Activated CD4-positive, alpha-beta memory T cell treated with anti-CD3 and anti-CD28 coated beads, Interleukin-2, amount 10 ng/mL, durations not matched to agents 7 days and 5 days (primary cell): ENCODE measurements around the gene STUM. TPM values are rescaled to one million over a fixed set of nuclear protein-coding genes. Genes with fewer than 3 reads are reported as not detected.
"Not testable (repeated sequence)": the region's sequence is repeated elsewhere in the genome, so short reads cannot be mapped to it uniquely, and the experiment has no call there.

ENCODE experiments used
- CTCF ChIA-PET: fragments of 350-600 bp; sonication (Branson Sonifier 250); formaldehyde crosslinking; loops from one replicate; lab custom pipeline; 2021; ENCODE audit warnings: antibody characterized with exemption, inconsistent platforms; lab: Charles Lee
- POLR2A ChIA-PET: fragments of 350-600 bp; sonication (Branson Sonifier 250); formaldehyde crosslinking; loops from one replicate; lab custom pipeline; 2021; ENCODE audit warnings: antibody characterized with exemption; lab: Charles Lee
- DNase-seq: peaks from one replicate; pipeline ENCODE4 v3.0.0-alpha.2; 2020
- H3K27ac Mint-ChIP-seq: one replicate; pipeline ENCODE4 v1.8.0; 2021; ENCODE audit warnings: mild to moderate bottlenecking, mixed read lengths
- H3K27me3 Mint-ChIP-seq: one replicate; pipeline ENCODE4 v1.8.0; 2021; ENCODE audit warnings: mixed read lengths
- H3K36me3 Mint-ChIP-seq: one replicate; pipeline ENCODE4 v1.8.0; 2021; ENCODE audit warnings: low read depth, mixed read lengths
- H3K4me1 Mint-ChIP-seq: one replicate; pipeline ENCODE4 v1.8.0; 2021; ENCODE audit warnings: mixed read lengths
- H3K4me3 Mint-ChIP-seq: one replicate; pipeline ENCODE4 v1.8.0; 2021; ENCODE audit warnings: mild to moderate bottlenecking, mixed read lengths
- H3K9me3 Mint-ChIP-seq: one replicate; pipeline ENCODE4 v1.8.0; 2021; ENCODE audit warnings: mixed read lengths
- total RNA-seq, 2 experiments: library from RNA; stranded (reverse); gene quantifications; one replicate each; pipeline ENCODE4 v1.2.3, GENCODE V29; 2021

Gene STUM
- total RNA-seq, 2 experiments from 2014 or later, result not detected

DNA sequence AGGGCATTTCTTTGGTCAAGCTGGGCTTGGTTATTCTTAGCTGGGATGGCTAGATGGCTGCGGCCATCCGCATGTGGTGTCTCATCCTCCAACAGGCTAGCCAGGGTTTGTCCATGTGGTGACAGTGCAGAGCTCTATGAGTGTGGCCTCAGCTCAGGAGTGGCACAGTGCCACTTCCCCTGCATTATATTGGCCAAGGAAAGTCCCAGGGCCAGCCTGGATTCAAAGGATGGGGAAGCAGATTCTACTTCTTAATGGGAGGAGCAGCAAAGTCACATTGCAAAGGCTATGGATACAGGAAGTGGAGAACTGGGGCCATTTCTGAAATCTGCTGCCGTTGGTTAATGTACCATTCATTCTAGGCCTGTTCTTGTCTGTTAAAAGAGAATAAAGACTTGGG is 34.4 kb downstream of the STUM start:
- CTCF ChIA-PET, result no interaction called here
- Mint-ChIP-seq H3K4me3 (no peak overlapping the region), H3K27ac (no peak overlapping the region), H3K27me3 (peaks cover 3% of the 10 kb centered on the region), H3K9me3 (no peaks in the 10 kb centered on the region), H3K36me3 (no peaks in the 10 kb centered on the region), H3K4me1 (no peaks in the 10 kb centered on the region)
- DNase-seq, result no peak
- POLR2A ChIA-PET, result no interaction called here

DNA sequence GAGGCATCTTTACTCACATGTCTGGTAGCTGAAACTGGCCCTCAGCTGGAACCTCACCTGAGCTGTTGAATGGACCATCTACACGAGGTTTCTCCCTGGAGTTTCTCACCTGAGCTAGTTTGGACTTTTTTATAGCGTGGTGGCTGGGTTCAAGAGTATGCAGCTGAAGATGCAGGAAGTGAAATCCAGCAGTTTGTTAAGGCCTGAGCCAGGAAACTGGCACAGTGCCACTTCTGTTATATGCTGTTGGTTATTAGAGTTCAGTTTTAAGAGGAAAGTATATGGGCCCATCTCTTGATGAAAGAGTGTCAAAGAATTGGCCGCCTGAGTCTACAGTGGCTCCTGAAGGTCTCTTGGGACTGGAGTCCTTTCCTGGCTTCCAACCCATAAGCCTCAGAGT is 35.6 kb downstream of the STUM start:
- Mint-ChIP-seq H3K4me1 (no peaks in the 10 kb centered on the region), H3K27ac (no peak overlapping the region), H3K36me3 (no peaks in the 10 kb centered on the region), H3K4me3 (no peak overlapping the region), H3K9me3 (no peaks in the 10 kb centered on the region), H3K27me3 (peaks cover 3% of the 10 kb centered on the region)
- no peak for DNase-seq
- ChIA-PET POLR2A (no interaction called here), CTCF (interaction anchor here (1.3 kb wide), 1 partner anchor 24 kb away, joined by 5 read pairs; no protein-coding TSS in a partner anchor)

DNA sequence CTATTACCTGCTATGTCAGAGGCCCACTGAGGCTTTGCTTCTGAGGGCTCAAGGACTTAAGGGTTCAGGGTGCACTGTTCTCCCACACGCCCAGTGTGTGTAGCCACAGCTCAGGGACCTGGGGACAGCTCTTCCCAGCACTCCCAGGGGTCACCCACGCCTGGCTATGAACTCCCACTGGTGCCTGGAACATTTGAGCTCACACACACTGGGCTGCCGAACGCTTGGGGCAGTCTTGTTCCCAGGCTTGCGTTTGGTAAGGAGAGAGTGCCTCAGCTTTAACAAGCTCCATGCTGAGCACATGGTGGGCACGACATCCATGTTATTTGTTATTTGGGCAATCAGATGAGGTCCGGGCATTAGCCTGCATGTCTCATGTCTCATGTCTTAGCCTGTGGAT is 37.6 kb downstream of the STUM start:
- H3K27me3 Mint-ChIP-seq, result peaks cover 4% of the 10 kb centered on the region
- no peak overlapping the region for H3K4me3 Mint-ChIP-seq
- no peaks in the 10 kb centered on the region for H3K4me1 Mint-ChIP-seq
- ChIA-PET CTCF (interaction anchor here (0.6 to 1.3 kb wide), 3 partner anchors 23 to 266 kb away, joined by 3 to 4 read pairs (median 3); no protein-coding TSS in a partner anchor), POLR2A (no interaction called here)
- H3K9me3 Mint-ChIP-seq, result no peaks in the 10 kb centered on the region
- no peaks in the 10 kb centered on the region for H3K36me3 Mint-ChIP-seq
- DNase-seq, result no peak
- H3K27ac Mint-ChIP-seq, result no peak overlapping the region

DNA sequence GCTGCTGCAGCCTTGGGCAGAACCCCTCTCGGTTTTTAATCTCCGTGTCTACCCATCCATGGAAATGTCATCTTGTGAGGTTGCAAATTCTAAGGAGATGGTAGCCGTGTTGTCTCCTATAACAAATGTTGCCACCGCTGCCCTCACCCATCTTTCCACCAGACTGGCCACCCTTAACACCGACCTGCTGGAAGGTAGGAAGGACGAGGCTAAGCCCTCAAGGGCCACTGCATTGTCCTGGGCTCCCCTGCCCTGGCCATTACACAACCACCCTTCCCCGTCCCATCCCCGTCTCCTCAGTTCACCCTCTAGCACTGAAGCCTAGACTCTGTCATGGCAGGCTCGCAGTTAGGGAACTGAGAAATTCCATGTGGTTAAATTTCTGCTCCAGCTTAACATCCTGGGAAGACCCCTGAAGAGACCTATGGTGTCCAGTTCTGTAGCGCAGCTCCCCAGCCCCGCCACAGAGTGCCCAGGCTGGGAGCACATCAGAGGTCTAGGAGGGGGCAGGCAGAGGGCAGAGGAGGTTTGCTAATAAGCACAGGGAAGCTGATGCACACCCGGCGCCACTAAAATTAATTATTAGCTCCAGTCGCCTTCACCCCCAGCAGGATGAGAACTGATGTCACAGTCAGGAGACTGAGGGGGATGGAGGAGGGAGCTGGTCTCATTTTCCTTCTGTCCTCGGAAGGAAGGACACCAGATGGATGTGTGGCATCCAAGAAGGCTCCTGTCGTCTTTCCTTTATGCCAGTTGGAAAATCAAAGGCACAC is 38.3 kb downstream of the STUM start:
- Mint-ChIP-seq H3K4me3 (no peak overlapping the region), H3K27me3 (peaks cover 4% of the 10 kb centered on the region), H3K27ac (no peak overlapping the region), H3K36me3 (no peaks in the 10 kb centered on the region), H3K9me3 (no peaks in the 10 kb centered on the region), H3K4me1 (no peaks in the 10 kb centered on the region)
- DNase-seq, result no peak
- ChIA-PET CTCF (interaction anchor here (1.2 kb wide), 1 partner anchor 39 kb away, joined by 3 read pairs; no protein-coding TSS in a partner anchor), POLR2A (no interaction called here)

DNA sequence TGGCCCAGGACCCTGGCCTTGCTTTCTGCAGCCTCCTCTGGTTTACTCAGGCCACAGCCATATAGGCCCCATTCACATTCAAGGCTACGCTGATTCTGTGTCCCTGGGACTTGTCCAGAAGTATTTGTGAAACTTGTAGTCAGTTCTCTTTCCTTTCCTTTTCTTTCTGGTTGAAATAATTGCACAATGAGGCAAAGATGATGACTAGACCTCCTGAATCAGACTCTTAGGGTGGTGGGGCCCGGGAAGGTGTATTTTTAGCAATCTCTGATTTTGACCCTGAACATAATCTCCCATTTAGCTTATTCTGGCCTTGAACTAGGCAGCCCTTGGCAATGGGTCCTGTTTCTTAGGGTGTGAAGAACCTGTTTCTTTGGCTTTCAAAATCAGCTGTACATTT is 39.9 kb downstream of the STUM start:
- H3K9me3 Mint-ChIP-seq, result no peaks in the 10 kb centered on the region
- ChIA-PET POLR2A (no interaction called here), CTCF (interaction anchor here (1.0 kb wide), 1 partner anchor 20 kb away, joined by 4 read pairs; no protein-coding TSS in a partner anchor)
- no peak for DNase-seq
- H3K27ac Mint-ChIP-seq, result no peak overlapping the region
- H3K27me3 Mint-ChIP-seq, result peaks cover 11% of the 10 kb centered on the region
- H3K4me3 Mint-ChIP-seq, result no peak overlapping the region
- H3K36me3 Mint-ChIP-seq, result no peaks in the 10 kb centered on the region
- H3K4me1 Mint-ChIP-seq, result no peaks in the 10 kb centered on the region

DNA sequence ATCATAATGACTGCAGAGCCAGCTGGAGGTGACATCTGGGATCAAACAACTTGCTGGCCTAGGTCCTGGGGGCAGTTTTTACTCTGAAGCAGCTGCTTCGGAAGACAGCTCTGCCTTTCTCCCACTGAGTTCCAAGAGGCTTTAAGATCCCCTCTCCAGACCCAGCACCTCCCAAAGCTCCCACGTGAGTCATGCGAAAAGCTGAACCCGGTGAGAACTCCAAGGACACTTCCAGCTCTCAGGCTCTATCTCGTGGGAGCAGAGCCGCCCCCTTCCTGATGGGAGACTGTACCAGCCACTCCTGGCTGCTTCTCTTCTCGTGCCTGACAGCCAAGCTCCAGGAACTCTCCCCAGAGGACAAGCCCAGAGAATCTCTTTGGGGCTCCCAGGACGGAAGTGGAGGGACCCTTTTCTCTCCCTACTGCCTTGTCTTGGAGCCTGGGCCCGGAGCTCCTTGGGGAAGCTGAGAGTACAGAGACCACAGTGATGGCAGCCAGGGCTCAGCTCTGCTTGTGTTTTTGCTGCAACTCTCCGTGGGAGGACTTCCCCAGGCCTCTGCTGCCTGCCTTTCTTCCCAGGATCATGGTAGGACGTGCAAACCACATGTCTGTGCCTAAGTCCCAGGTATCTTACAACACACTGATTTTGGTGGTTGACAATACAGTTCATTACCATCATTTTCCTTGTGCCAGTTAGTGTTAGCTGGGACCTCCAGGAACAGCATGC is 40.6 kb downstream of the STUM start:
- H3K4me3 Mint-ChIP-seq, result no peak overlapping the region
- peaks cover 14% of the 10 kb centered on the region for H3K27me3 Mint-ChIP-seq
- CTCF ChIA-PET, result interaction anchor here (1.0 kb wide), 1 partner anchor 19 kb away, joined by 4 read pairs; no protein-coding TSS in a partner anchor
- H3K9me3 Mint-ChIP-seq, result no peaks in the 10 kb centered on the region
- H3K36me3 Mint-ChIP-seq, result no peaks in the 10 kb centered on the region
- H3K27ac Mint-ChIP-seq, result no peak overlapping the region
- POLR2A ChIA-PET, result no interaction called here
- H3K4me1 Mint-ChIP-seq, result no peaks in the 10 kb centered on the region
- no peak for DNase-seq

DNA sequence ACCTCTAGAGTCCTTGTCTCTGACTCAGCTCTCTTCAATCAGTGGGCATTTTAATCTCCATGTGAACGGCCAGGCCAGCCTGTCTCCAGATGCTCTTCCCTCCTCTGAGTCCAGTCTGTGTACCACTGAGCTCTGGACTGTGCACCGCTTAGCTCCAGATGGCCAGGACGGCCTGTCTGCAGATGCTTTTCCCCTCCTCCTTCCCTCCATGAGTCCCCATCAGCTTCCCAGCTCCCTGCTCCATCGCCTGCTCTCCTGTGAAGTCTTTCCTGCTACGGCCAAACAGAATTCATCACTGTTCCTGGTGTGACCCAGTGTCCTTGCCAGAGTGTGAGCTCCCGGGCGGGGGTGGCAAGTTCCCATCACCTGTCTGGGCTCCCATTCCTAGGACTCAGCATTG is 42.0 kb downstream of the STUM start:
- no peaks in the 10 kb centered on the region for H3K4me1 Mint-ChIP-seq
- no peak overlapping the region for H3K4me3 Mint-ChIP-seq
- H3K27me3 Mint-ChIP-seq, result peaks cover 14% of the 10 kb centered on the region
- no peak for DNase-seq
- CTCF ChIA-PET, result no interaction called here
- POLR2A ChIA-PET, result no interaction called here
- H3K36me3 Mint-ChIP-seq, result no peaks in the 10 kb centered on the region
- no peak overlapping the region for H3K27ac Mint-ChIP-seq
- H3K9me3 Mint-ChIP-seq, result no peaks in the 10 kb centered on the region

DNA sequence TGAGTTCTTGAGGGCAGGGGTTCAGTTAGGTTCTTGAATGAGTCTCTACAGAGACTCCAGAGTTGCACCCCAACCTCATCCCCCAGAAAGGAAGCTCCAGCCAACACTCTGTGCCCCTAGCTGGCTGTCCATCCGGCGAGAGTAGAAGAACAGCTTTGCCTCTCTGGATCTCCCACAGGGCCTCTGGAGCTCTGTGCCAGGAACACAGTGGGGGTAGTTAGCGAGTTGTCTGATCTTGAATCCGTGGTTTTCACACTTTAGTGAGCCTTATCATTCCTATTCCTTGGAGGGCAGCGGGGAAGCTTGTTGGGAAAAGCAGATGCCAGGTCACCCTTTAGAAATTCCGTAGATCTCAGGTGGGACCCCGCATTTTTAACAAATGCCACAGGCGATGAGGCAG is 45.0 kb downstream of the STUM start:
- H3K4me3 Mint-ChIP-seq, result no peak overlapping the region
- no peaks in the 10 kb centered on the region for H3K4me1 Mint-ChIP-seq
- H3K27ac Mint-ChIP-seq, result no peak overlapping the region
- DNase-seq, result no peak
- POLR2A ChIA-PET, result no interaction called here
- H3K36me3 Mint-ChIP-seq, result no peaks in the 10 kb centered on the region
- H3K9me3 Mint-ChIP-seq, result no peaks in the 10 kb centered on the region
- peaks cover 17% of the 10 kb centered on the region for H3K27me3 Mint-ChIP-seq
- CTCF ChIA-PET, result interaction anchor here (1.6 kb wide), 1 partner anchor 15 kb away, joined by 3 read pairs; no protein-coding TSS in a partner anchor

DNA sequence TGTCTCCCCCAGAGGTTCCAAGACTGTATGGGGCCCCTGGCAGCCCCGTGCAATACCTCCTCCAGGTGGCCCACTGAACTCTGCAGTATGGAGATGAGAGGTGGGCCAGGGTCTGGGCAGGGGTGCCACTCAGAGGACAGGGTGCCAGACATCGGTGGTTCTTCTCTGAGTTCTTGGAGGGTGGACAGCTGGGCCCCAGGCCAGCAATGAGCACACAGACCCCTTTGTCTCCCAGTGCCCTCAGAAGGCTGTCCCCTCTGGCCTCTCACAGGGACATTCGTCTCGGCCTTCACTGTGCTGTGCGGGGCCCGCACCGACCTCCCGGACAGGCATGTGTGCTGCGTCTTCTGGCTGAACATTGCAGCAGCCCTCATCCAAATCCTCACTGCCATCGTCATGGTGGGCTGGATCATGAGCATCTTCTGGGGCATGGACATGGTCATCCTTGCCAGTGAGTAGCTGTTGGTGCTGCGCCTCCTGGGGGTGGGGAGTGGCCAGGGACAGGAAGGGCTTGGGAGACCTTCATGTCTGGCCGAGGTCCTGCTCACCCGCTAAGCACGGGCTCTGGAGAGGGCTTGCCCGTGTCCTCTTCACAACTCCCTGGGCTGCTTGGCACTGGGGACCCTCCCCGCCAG is 48.1 kb downstream of the STUM start:
- H3K27me3 Mint-ChIP-seq, result peaks cover 17% of the 10 kb centered on the region
- ChIA-PET CTCF (no interaction called here), POLR2A (no interaction called here)

DNA sequence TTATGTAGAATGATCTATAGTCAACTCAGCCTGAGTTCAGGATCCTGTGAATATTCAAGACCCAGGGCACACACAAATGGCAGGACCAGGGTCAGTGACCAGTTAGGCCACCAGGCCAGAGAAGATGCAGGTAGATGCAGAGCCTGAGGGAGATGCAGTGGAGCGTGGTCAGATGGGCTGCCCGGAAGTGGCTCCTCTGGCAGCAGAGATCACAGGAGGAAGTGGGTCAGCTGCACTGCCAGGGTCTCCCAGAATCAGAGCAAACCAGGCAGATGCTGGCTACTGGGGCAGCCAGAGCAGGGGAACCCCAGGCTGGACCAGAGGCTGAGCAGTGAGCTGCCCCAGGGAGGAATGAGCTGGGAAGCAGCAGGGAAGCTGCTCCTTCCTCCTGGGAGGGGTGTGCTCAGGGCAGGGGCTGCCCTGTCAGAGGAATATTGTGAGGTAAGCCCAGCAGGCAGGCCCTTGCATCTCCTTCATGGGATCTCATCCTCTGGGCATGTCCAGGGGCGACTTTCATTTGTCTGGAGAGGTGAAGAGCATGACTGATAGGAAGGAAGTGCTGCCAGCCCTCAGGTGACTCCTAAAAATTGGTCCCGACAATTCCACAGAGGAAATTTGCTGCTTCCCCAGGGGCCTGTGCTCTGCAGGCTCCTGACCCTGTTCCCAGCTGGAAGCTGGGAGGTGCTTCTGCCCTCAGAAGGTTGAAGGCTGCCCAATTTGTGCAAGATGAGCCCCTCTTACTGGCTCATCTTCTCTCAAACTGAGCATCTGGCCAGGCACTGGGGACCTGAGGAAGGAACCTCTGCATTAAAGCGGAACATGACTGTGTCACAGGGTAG is 49.3 kb downstream of the STUM start:
- no peaks in the 10 kb centered on the region for H3K4me1 Mint-ChIP-seq
- peaks cover 14% of the 10 kb centered on the region for H3K27me3 Mint-ChIP-seq
- no peak overlapping the region for H3K27ac Mint-ChIP-seq
- H3K36me3 Mint-ChIP-seq, result no peaks in the 10 kb centered on the region
- no peaks in the 10 kb centered on the region for H3K9me3 Mint-ChIP-seq
- CTCF ChIA-PET, result interaction anchor here (1.4 kb wide), 1 partner anchor 11 kb away, joined by 4 read pairs; no protein-coding TSS in a partner anchor
- POLR2A ChIA-PET, result no interaction called here
- no peak for DNase-seq
- H3K4me3 Mint-ChIP-seq, result no peak overlapping the region

More for the DNA sequence above, 48.1 kb downstream of the STUM start:
- Mint-ChIP-seq H3K4me1 (no peaks in the 10 kb centered on the region), H3K4me3 (no peak overlapping the region), H3K36me3 (no peaks in the 10 kb centered on the region), H3K27ac (no peak overlapping the region), H3K9me3 (no peaks in the 10 kb centered on the region)
- no peak for DNase-seq

DNA sequence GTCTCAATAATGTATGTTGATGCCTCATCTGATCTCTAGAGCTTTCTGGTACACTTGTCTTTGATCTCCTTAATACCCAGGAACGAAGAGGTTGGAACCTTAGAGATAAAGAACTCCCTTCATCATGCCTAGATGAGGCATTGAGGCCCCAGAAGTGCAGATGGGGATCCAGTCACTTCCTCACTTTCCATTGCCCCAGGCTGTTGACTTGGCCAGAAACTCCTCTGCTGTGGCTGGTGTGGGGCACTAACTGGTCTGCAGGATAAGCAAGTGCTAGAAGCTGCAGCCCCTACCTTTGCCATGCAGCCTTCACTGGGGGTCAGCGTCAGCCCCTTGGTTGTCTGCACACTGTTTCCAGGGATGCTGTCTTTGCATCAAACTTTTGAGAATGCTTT is 49.9 kb downstream of the STUM start:
- no peak for DNase-seq
- POLR2A ChIA-PET, result no interaction called here
- CTCF ChIA-PET, result interaction anchor here (1.4 kb wide), 1 partner anchor 10 kb away, joined by 4 read pairs; no protein-coding TSS in a partner anchor
- H3K4me3 Mint-ChIP-seq, result no peak overlapping the region
- H3K27ac Mint-ChIP-seq, result no peak overlapping the region
- no peaks in the 10 kb centered on the region for H3K4me1 Mint-ChIP-seq
- no peaks in the 10 kb centered on the region for H3K36me3 Mint-ChIP-seq
- H3K9me3 Mint-ChIP-seq, result no peaks in the 10 kb centered on the region
- peaks cover 10% of the 10 kb centered on the region for H3K27me3 Mint-ChIP-seq

DNA sequence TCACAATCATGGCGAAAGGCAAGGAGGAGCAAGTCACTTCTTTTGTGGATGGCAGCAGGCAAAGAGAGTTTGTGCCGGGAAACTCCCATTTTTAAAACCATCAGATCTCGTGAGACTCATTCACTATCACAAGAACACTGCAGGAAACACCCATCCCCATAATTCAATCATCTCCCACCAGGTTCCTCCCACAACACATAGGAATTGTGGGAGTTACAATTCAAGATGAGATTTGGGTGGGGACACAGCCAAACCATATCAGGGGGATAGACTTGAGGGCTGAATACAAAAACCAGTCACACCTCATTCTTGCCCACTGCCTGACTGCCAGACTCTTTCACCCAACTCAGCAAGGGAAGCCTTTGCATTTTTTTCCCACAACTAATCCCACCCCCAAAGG is 50.4 kb downstream of the STUM start:
- CTCF ChIA-PET, result interaction anchor here (1.4 kb wide), 1 partner anchor 10 kb away, joined by 4 read pairs; no protein-coding TSS in a partner anchor
- H3K9me3 Mint-ChIP-seq, H3K27me3 Mint-ChIP-seq, H3K27ac Mint-ChIP-seq, H3K4me1 Mint-ChIP-seq, DNase-seq, H3K36me3 Mint-ChIP-seq, H3K4me3 Mint-ChIP-seq, POLR2A ChIA-PET: not testable (repeated sequence)
